ENCODE data around the gene TTC39A. TPM values are rescaled to one million over a fixed set of nuclear protein-coding genes. Genes with fewer than 3 reads are reported as not detected.
A peak's percentile ranks its signal among the peaks of the same experiment; 100 is the strongest.

Gene TTC39A
- total RNA-seq, 2 experiments from 2014 or later = 0.19 TPM; not detected in 1

DNA sequence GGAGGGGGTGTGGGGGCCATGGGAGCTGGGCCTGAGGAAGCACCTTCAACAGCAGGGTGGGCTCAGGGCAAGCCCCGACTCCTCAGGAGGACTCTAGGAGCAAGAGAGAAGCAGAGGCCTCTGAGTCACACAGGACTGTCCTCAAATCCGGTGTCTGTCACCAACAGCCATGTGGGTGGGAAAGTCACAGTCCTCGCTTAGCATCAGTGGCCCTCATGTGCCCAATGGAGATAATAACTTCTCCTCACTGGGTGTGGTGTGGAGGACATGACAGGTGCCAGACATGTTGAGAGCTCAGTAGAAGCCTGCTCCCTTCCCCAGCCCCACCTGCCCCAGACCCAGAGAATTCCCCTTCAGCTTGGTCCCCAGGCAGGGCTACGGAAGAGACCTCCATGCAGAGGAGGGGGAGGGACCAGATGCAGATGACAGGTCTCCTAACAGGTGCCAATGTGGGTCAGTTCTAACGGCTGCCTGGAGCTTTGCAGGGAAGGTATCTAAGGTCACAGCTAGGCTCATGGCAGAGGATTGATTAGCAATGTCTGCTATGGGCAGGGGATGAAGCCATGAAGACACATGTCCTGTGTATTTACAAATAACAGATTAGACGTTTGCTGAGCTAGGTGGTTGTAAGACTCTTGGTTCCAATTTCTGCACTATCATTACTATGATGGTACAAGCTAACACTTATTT lies 30.2 kb downstream of the TTC39A start:
- POLR2A ChIA-PET = no interaction called here
- CTCF ChIA-PET = interaction anchor here (1.0 to 1.3 kb wide), 2 partner anchors 8 to 235 kb away, joined by 3 read pairs; no protein-coding TSS in a partner anchor
- Mint-ChIP-seq H3K4me1 (ENCODE audit: low read depth) (peaks cover 21% of the 10 kb centered on the region), H3K27ac (no peak overlapping the region), H3K36me3 (no peaks in the 10 kb centered on the region), H3K9me3 (no peaks in the 10 kb centered on the region), H3K27me3 (no peaks in the 10 kb centered on the region), H3K4me3 (no peak overlapping the region)
- intact Hi-C loops (cut with micrococcal nuclease) = loop anchor here (5.0 kb wide), 2 partner anchors 88 to 428 kb away; no protein-coding TSS in a partner anchor
- no peak for DNase-seq

GRCh38 chr1:51299185-51299885 lies 31.0 kb downstream of the TTC39A start:
- ChIA-PET CTCF (interaction anchor here (1.0 to 1.3 kb wide), 2 partner anchors 8 to 236 kb away, joined by 3 read pairs; no protein-coding TSS in a partner anchor), POLR2A (no interaction called here)
- H3K4me3 Mint-ChIP-seq = no peak overlapping the region
- no peaks in the 10 kb centered on the region for H3K9me3 Mint-ChIP-seq
- H3K4me1 Mint-ChIP-seq (ENCODE audit: low read depth) = peaks cover 19% of the 10 kb centered on the region
- no peaks in the 10 kb centered on the region for H3K36me3 Mint-ChIP-seq
- intact Hi-C loops (cut with micrococcal nuclease) = loop anchor here (5.0 kb wide), 2 partner anchors 87 to 427 kb away; no protein-coding TSS in a partner anchor
- no peak for DNase-seq
- no peak overlapping the region for H3K27ac Mint-ChIP-seq
- no peaks in the 10 kb centered on the region for H3K27me3 Mint-ChIP-seq

DNA sequence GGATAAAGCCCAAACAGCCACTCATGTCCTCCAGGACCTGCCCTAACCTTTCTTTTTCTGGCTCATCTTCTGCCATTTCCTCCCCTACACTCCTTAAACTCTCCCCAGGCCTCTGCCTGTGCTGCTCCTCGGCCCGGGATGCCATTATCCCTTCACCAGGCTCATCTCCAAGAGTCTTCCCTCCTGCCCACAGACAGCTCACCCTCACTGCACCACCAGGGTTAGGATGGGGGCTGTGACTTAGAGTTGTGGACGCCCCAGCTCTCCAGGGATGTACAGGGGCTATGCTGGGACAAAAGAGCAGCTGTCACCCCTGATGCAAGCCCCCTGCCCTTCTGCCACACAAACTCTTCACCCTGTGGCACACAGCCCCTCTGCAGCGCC lies 32.0 kb downstream of the TTC39A start:
- ChIA-PET POLR2A (no interaction called here), CTCF (interaction anchor here (0.7 to 3.8 kb wide), 2 partner anchors 31 to 61 kb away, joined by 3 to 17 read pairs; no protein-coding TSS in a partner anchor)
- Mint-ChIP-seq H3K9me3 (no peaks in the 10 kb centered on the region), H3K4me1 (ENCODE audit: low read depth) (peaks cover 14% of the 10 kb centered on the region), H3K36me3 (no peaks in the 10 kb centered on the region), H3K27ac (no peak overlapping the region), H3K27me3 (no peaks in the 10 kb centered on the region), H3K4me3 (no peak overlapping the region)
- intact Hi-C loops (cut with micrococcal nuclease) = loop anchor here (5.0 kb wide), 2 partner anchors 86 to 426 kb away; no protein-coding TSS in a partner anchor
- DNase-seq = no peak

DNA sequence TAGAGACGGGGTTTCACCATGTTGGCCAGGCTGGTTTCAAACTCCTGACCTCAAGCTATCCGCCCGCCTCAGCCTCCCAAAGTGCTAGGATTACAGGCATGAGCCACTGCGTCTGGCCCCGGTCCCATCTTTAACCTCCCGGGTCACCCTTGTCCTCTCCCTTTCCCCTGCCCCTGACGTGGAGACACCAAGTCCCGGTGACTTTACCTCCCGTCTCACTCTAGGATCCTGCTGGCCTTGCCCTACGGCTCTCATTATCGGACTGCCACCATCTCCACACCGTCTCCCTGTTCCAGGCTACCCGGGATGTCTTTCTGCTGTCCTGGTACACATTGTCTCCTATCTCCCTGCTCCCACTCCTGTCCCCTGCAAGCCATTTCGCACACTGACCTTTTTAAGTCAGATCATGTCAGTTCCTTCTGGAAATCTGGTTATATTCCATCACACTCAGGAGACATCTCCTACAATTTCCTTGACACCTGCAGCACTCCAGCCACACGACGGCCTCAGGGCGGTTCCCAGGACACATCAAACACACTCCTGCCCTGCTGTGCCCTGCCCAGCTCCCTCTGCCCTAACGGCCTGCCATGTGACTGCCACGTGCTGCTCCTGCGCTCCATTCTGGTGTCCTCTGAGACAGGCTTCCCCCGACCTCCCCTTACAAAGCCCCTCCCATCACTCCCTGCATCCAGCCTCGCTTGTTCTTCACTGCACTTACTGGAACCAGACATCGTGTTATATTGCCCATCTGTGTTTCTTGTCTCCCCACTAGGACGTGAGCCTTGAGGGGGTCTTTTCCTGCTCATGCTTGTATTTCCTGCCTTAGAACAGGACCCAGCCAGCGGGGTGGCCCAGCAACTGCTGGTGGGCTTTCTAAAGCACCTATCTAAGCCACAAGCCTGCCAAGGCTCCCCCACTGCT lies 32.7 kb downstream of the TTC39A start:
- Mint-ChIP-seq H3K27ac (no peak overlapping the region), H3K4me3 (peak overlapping the region; percentile 13), H3K4me1 (ENCODE audit: low read depth) (peaks cover 14% of the 10 kb centered on the region), H3K36me3 (no peaks in the 10 kb centered on the region), H3K9me3 (no peaks in the 10 kb centered on the region), H3K27me3 (no peaks in the 10 kb centered on the region)
- ChIA-PET CTCF (interaction anchor here (0.6 to 3.8 kb wide), 32 partner anchors 8 to 636 kb away, joined by 3 to 36 read pairs (median 4); partner anchors contain the start of gene RNF11), POLR2A (interaction anchor here (1.1 kb wide), 1 partner anchor 62 kb away, joined by 5 read pairs; the partner anchor contains the start of gene RNF11)
- DNase-seq = no peak
- intact Hi-C loops (cut with micrococcal nuclease) = loop anchor here (1.0 to 5.0 kb wide), 4 partner anchors 60 to 425 kb away; no protein-coding TSS in a partner anchor

DNA sequence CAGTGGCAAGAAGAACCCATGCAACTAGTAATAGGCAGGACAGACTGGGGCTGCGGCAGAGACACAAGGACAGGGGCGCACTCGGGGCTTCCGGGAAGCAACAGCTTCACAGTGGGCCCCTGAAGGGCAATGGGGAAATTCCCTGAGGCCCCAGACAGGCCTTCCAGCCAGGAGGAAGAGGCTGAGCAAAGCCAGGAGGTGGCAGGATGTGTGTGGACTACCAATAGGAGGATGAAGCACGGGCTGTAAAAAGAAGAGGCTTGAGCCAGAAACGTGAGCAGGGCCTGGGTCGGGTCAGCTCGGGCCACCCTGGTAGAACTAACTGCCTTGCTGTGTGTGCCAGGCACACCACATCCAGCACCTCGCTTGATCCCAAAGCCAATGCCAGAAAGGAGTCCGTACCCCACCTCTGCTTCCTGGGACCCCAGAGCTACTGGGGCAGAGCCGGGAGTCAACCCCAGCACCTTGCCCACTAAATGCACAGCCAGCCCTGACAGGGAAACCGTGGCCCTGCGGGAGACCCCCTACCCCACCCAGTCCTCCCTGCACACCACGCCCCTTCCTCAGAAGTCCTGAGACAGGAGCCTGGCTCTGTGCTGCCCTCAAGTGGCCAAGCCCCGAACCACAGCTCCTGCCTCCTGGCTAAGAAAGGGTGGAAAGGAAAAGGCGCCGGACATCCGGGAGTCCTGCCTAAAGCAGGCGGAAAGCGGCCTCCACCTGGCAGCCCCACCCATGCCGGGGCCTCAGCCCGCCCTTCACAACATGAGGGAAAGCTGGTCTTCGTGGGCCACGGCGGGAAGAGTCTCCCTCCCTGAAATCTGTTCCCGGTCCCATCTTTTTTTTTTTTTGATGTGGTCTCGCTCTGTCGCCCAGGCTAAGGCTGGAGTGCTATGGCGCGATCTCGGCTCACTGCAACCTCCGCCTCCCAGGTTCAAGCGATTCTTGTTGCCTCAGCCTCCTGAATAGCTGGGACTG lies 33.7 kb downstream of the TTC39A start:
- CTCF ChIA-PET = interaction anchor here (0.6 to 3.8 kb wide), 37 partner anchors 8 to 689 kb away, joined by 3 to 36 read pairs (median 4); partner anchors contain the start of genes RNF11 and TTC39A
- H3K27me3 Mint-ChIP-seq = no peaks in the 10 kb centered on the region
- DNase-seq = peak; percentile 87
- H3K36me3 Mint-ChIP-seq = no peaks in the 10 kb centered on the region
- no peaks in the 10 kb centered on the region for H3K9me3 Mint-ChIP-seq
- peaks cover 14% of the 10 kb centered on the region for H3K4me1 Mint-ChIP-seq (ENCODE audit: low read depth)
- peak overlapping the region; percentile 48 for H3K4me3 Mint-ChIP-seq
- intact Hi-C loops (cut with micrococcal nuclease) = loop anchor here (1.0 to 5.0 kb wide), 4 partner anchors 59 to 424 kb away; no protein-coding TSS in a partner anchor
- POLR2A ChIA-PET = interaction anchor here (0.6 to 1.1 kb wide), 2 partner anchors 61 to 62 kb away, joined by 4 to 5 read pairs; partner anchors contain the start of gene RNF11
- H3K27ac Mint-ChIP-seq = no peak overlapping the region

GRCh38 chr1:51295926-51296325 lies 34.4 kb downstream of the TTC39A start:
- no peaks in the 10 kb centered on the region for H3K27me3 Mint-ChIP-seq
- ChIA-PET CTCF (interaction anchor here (0.9 to 3.8 kb wide), 19 partner anchors 7 to 366 kb away, joined by 3 to 36 read pairs (median 6); partner anchors contain the start of genes RNF11 and TTC39A), POLR2A (no interaction called here)
- peaks cover 14% of the 10 kb centered on the region for H3K4me1 Mint-ChIP-seq (ENCODE audit: low read depth)
- no peaks in the 10 kb centered on the region for H3K36me3 Mint-ChIP-seq
- DNase-seq = no peak
- intact Hi-C loops (cut with micrococcal nuclease) = loop anchor here (2.0 to 5.0 kb wide), 3 partner anchors 84 to 424 kb away; no protein-coding TSS in a partner anchor
- H3K9me3 Mint-ChIP-seq = no peaks in the 10 kb centered on the region
- H3K4me3 Mint-ChIP-seq = no peak overlapping the region
- no peak overlapping the region for H3K27ac Mint-ChIP-seq

DNA sequence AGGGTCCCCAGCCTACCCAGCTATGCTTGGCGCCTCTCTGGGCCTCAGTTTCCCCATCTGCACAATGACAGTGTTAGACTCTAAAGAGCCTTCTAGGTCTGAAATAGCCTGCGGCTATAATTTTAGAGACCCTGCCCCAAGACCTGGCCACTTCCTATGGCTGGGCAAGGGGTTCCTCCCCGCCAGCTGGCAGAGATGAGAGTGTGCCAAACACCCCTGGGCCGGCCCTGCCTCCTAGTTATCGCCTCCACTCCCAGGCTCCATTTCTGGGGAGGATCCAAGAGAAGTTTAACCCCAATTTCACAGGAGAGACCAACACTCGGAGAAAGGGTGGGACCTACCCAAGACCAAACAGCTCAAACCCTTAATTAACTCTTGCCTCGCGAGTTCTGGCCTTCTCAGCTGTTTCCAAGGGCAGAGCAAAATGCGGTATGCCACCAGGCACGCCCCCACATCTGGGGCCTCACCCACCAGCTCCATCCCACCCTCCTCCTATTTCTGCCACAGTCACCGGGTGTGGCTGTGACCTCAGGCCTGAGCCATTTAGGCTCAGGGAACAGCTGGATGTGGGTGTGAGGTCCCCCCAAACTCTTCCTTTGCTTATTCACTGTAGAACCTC lies 35.7 kb downstream of the TTC39A start:
- H3K4me1 Mint-ChIP-seq (ENCODE audit: low read depth) = peaks cover 11% of the 10 kb centered on the region
- intact Hi-C loops (cut with micrococcal nuclease) = loop anchor here (5.0 kb wide), 2 partner anchors 82 to 422 kb away; no protein-coding TSS in a partner anchor
- POLR2A ChIA-PET = no interaction called here
- H3K27me3 Mint-ChIP-seq = no peaks in the 10 kb centered on the region
- CTCF ChIA-PET = interaction anchor here (0.7 to 3.8 kb wide), 6 partner anchors 7 to 240 kb away, joined by 3 to 36 read pairs (median 3); no protein-coding TSS in a partner anchor
- H3K4me3 Mint-ChIP-seq = no peak overlapping the region
- H3K9me3 Mint-ChIP-seq = no peaks in the 10 kb centered on the region
- DNase-seq = no peak
- no peaks in the 10 kb centered on the region for H3K36me3 Mint-ChIP-seq
- H3K27ac Mint-ChIP-seq = no peak overlapping the region

DNA sequence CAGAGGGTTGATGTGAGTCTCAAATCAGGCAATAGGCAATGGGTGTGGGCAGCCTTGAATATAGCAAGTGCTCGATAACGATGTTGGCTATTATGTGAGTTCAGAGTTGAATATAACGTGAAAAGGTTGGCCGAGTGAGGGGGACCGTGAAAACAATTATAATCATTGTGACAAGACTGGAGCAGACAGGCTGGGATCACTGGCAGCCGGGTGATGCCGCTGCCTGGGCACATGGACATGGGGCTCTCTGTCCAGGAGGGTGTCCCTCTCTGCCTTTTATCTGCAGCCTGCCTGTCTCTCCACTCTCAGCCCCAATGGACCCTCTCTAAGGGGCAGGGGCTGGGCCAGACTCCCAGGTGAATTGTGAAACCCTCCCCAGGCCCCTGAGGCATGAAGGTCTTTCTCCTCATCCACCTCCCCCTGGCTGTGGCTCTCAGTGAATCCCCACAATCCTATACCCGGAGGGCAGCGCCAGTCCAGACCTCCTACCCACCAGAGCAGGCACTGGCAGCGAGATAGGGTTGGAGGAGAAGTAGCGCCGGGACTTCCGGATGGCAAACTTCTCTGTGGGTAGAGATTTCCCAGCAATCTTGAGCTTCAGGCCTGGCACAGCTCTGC lies 36.4 kb downstream of the TTC39A start:
- Mint-ChIP-seq H3K27me3 (no peaks in the 10 kb centered on the region), H3K4me1 (ENCODE audit: low read depth) (peaks cover 11% of the 10 kb centered on the region), H3K27ac (no peak overlapping the region), H3K9me3 (no peaks in the 10 kb centered on the region), H3K36me3 (no peaks in the 10 kb centered on the region), H3K4me3 (no peak overlapping the region)
- CTCF ChIA-PET = interaction anchor here (1.3 to 1.4 kb wide), 2 partner anchors 14 to 241 kb away, joined by 3 read pairs; no protein-coding TSS in a partner anchor
- no peak for DNase-seq
- intact Hi-C loops (cut with micrococcal nuclease) = no loop called here
- POLR2A ChIA-PET = no interaction called here

- no peaks in the 10 kb centered on the region for H3K4me1 Mint-ChIP-seq (ENCODE audit: low read depth)
- no peaks in the 10 kb centered on the region for H3K36me3 Mint-ChIP-seq
- H3K4me3 Mint-ChIP-seq = no peak overlapping the region
- DNase-seq = no peak
- no peaks in the 10 kb centered on the region for H3K27me3 Mint-ChIP-seq
- ChIA-PET POLR2A (no interaction called here), CTCF (interaction anchor here (0.7 kb wide), 1 partner anchor 417 kb away, joined by 3 read pairs; no protein-coding TSS in a partner anchor)
- H3K9me3 Mint-ChIP-seq = no peaks in the 10 kb centered on the region
- intact Hi-C loops (cut with micrococcal nuclease) = no loop called here
- no peak overlapping the region for H3K27ac Mint-ChIP-seq
Measured at GRCh38 chr1:51290489-51290847, 39.9 kb downstream of the TTC39A start.
